OCI-LY7 (cell line): ENCODE data around the gene ZC2HC1C.

Experiments
- EZH2phosphoT487 ChIP-seq: fragments of 200-600 bp; sonication (generic); IDR thresholded peaks from 2 replicates; pipeline ENCODE4 v1.6.1; 2018; ENCODE audit warnings: low read depth, borderline replicate concordance, mild to moderate bottlenecking, mixed run types, antibody characterized with exemption, low read length, moderate library complexity, mixed read lengths
- TF ChIP-seq, protein P1 (sequence below): fragments of 200-600 bp; sonication (generic); conservative IDR thresholded peaks from 2 replicates; pipeline ENCODE4 v1.5.1; 2014; ENCODE audit warnings: mild to moderate bottlenecking, antibody characterized with exemption, low read length, moderate library complexity, mixed read lengths

DNA sequence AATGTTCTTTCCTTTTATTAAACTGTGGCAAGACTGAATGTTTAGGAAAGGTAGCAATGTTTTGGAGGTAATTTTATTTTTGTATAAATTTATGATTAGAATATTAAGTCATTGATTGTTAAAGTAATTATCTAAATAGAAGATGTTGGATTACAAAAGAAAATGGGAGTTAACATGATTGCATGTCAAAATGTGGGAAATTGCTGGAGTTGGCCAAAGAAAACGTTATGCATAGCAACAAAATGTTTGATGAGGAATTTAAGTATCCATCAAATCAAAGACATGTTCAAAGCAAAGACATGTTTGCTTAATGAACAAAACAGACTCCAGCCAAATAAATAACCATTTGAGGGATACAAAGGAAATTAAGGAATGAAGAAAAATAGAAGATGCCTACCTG, 15.0 kb upstream of the ZC2HC1C start:
- TF ChIP-seq, protein P1, sequence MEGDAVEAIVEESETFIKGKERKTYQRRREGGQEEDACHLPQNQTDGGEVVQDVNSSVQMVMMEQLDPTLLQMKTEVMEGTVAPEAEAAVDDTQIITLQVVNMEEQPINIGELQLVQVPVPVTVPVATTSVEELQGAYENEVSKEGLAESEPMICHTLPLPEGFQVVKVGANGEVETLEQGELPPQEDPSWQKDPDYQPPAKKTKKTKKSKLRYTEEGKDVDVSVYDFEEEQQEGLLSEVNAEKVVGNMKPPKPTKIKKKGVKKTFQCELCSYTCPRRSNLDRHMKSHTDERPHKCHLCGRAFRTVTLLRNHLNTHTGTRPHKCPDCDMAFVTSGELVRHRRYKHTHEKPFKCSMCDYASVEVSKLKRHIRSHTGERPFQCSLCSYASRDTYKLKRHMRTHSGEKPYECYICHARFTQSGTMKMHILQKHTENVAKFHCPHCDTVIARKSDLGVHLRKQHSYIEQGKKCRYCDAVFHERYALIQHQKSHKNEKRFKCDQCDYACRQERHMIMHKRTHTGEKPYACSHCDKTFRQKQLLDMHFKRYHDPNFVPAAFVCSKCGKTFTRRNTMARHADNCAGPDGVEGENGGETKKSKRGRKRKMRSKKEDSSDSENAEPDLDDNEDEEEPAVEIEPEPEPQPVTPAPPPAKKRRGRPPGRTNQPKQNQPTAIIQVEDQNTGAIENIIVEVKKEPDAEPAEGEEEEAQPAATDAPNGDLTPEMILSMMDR = no peak
- TF ChIP-seq EZH2phosphoT487 = no peak
